Measurements from ENCODE around the gene PODXL.

DNA sequence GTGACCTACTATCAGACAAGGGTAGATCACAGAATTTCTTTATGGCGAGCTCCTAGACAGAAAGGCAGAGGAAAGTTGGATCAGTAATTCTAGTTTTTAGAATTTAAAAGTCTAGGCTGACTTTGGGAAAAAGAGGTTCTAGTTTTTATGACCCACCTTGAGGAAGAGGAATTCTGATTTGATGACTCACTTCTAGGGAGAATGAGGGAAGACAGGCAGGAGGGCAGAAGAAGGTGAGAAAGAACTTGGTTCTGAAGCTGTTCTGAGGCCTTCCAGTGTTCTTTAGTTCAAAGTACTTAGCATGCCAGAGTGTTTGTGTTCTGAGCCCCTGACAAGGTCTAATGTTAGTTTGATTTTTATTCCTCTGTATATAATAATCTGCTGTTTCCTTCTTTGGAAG, 97.2 kb downstream of the PODXL start:
- TF ChIP-seq, protein P1, sequence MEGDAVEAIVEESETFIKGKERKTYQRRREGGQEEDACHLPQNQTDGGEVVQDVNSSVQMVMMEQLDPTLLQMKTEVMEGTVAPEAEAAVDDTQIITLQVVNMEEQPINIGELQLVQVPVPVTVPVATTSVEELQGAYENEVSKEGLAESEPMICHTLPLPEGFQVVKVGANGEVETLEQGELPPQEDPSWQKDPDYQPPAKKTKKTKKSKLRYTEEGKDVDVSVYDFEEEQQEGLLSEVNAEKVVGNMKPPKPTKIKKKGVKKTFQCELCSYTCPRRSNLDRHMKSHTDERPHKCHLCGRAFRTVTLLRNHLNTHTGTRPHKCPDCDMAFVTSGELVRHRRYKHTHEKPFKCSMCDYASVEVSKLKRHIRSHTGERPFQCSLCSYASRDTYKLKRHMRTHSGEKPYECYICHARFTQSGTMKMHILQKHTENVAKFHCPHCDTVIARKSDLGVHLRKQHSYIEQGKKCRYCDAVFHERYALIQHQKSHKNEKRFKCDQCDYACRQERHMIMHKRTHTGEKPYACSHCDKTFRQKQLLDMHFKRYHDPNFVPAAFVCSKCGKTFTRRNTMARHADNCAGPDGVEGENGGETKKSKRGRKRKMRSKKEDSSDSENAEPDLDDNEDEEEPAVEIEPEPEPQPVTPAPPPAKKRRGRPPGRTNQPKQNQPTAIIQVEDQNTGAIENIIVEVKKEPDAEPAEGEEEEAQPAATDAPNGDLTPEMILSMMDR (IDR thresholded peaks at IDR 0.05; ENCODE audit: insufficient read depth, low read length, poor library complexity, severe bottlenecking): no peak
- no peak for TF ChIP-seq EZH2phosphoT487 (conservative IDR thresholded peaks at IDR 0.05; ENCODE audit: low read length)

Measured in SU-DHL-6 (cell line).